Esophagus squamous epithelium (tissue), 4 donors: Measurements from ENCODE around the gene CRX.

Source experiments
- POLR2A ChIP-seq, 4 donors: fragments of 450-650 bp; IDR thresholded peaks; one replicate each; pipeline ENCODE4 v1.6.1; 2017; ENCODE audit warnings: antibody characterized with exemption in 4 of 4, mild to moderate bottlenecking in 4 of 4, moderate library complexity in 3 of 4
- TF ChIP-seq, protein P1 (sequence below), 6 experiments: fragments of 450-650 bp in 4 of 6; fragments of 200-600 bp in 2 of 6; sonication (generic) in 2 of 6; IDR thresholded peaks; one replicate each; pipeline ENCODE4 v1.5.1; 2016 to 2019; ENCODE audit warnings: antibody characterized with exemption in 6 of 6, mild to moderate bottlenecking in 4 of 6, moderate library complexity in 4 of 6

DNA sequence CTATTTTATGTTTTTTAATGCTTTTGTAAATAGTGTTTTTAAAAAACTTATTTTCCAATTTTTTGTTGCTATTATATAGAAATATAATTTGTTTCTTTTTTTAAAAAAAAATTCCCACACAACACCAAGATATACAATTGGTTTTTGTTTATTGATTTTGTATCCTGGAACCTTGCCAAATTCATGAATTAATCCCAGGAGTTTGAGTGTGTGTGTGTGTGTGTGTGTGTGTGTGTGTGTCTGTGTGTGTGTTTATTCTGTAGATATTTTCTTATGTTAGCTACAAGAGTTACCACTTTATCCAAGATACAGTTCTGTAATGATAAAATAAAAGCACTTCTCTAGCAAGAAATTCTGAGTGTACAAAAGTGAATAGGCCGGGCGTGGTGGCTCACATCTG lies 25.0 kb upstream of the CRX start:
- TF ChIP-seq, protein P1, sequence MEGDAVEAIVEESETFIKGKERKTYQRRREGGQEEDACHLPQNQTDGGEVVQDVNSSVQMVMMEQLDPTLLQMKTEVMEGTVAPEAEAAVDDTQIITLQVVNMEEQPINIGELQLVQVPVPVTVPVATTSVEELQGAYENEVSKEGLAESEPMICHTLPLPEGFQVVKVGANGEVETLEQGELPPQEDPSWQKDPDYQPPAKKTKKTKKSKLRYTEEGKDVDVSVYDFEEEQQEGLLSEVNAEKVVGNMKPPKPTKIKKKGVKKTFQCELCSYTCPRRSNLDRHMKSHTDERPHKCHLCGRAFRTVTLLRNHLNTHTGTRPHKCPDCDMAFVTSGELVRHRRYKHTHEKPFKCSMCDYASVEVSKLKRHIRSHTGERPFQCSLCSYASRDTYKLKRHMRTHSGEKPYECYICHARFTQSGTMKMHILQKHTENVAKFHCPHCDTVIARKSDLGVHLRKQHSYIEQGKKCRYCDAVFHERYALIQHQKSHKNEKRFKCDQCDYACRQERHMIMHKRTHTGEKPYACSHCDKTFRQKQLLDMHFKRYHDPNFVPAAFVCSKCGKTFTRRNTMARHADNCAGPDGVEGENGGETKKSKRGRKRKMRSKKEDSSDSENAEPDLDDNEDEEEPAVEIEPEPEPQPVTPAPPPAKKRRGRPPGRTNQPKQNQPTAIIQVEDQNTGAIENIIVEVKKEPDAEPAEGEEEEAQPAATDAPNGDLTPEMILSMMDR (IDR thresholded peaks at IDR 0.05): no peak
- no peak for TF ChIP-seq POLR2A (IDR thresholded peaks at IDR 0.05)
